ENCODE data around the gene UBTD2. TPM values are rescaled to one million over a fixed set of nuclear protein-coding genes. Genes with fewer than 3 reads are reported as not detected.
A peak's percentile ranks its signal among the peaks of the same experiment; 100 is the strongest.

UBTD2 gene
- total RNA-seq, 2 experiments from 2014 or later, result 7.9 to 8.3 TPM

DNA sequence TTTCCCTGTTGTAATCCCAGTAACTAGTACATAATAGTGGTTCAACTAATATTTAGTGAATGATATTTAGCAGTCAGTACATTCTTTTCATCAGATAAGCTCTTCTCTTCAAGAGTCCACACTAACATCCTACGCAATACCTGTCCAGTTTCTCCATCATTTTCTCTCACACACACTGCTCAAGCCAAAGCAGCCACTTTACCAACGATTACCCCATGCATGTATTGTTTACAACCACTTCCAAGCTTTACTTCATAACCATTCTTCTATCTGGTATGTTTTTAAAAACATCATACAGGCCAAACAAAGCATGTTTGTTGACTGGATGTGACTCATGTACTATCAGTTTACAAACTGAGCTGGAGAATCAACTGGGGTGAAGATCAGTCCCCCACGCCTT, 7.3 kb downstream of the UBTD2 start:
- H3K4me1 Mint-ChIP-seq (ENCODE audit: low read depth), result peaks cover 52% of the 10 kb centered on the region
- intact Hi-C loops (cut with micrococcal nuclease), result no loop called here
- H3K36me3 Mint-ChIP-seq (ENCODE audit: low read depth), result peaks cover 39% of the 10 kb centered on the region
- no peak overlapping the region for H3K4me3 Mint-ChIP-seq
- H3K9me3 Mint-ChIP-seq, result peaks cover 2% of the 10 kb centered on the region
- H3K27me3 Mint-ChIP-seq, result no peaks in the 10 kb centered on the region
- DNase-seq, result no peak
- no peak overlapping the region for H3K27ac Mint-ChIP-seq
- POLR2A ChIA-PET, result no interaction called here
- no peak for ATAC-seq
- CTCF ChIA-PET, result interaction anchor here (0.9 to 1.4 kb wide), 2 partner anchors 89 to 170 kb away, joined by 3 read pairs; no protein-coding TSS in a partner anchor
- TF ChIP-seq, protein P1, sequence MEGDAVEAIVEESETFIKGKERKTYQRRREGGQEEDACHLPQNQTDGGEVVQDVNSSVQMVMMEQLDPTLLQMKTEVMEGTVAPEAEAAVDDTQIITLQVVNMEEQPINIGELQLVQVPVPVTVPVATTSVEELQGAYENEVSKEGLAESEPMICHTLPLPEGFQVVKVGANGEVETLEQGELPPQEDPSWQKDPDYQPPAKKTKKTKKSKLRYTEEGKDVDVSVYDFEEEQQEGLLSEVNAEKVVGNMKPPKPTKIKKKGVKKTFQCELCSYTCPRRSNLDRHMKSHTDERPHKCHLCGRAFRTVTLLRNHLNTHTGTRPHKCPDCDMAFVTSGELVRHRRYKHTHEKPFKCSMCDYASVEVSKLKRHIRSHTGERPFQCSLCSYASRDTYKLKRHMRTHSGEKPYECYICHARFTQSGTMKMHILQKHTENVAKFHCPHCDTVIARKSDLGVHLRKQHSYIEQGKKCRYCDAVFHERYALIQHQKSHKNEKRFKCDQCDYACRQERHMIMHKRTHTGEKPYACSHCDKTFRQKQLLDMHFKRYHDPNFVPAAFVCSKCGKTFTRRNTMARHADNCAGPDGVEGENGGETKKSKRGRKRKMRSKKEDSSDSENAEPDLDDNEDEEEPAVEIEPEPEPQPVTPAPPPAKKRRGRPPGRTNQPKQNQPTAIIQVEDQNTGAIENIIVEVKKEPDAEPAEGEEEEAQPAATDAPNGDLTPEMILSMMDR (IDR thresholded peaks at IDR 0.05), result no peak

DNA sequence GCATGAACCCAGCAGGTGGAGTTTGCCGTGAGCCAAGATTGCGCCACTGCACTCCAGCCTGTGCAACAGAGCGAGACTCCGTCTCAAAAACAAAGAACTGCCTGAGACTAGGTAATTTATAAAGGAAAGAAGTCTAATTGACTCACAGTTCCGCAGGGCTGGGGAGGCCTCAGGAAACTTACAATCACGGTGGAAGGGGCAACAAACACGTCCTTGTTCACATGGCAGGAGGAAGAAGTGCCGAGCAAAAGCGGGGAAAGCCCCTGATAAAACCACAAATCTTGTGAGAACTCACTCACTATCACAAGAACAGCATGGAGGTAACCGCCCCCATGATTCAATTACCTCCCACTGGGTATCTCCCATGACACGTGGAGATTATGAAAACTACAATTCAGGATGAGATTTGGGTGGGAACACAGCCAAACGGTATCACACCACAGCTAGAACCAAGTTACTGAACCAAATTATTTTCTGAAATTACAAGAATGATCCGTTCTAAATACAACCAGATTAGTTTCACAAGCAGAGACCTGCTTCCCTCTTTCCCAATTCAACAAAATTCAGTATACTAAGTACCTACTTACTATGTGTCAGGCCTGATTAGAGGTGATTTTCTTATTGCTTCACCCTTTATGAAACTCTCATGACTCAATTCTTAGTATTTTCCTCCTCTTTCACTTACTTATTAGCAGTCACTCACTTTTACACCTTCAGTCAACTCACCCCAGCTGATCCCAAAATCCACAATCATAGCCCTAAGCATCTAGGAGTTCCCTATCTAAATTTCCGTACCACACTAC, 8.4 kb downstream of the UBTD2 start:
- intact Hi-C loops (cut with micrococcal nuclease), result loop anchor here (2.0 kb wide), 1 partner anchor 50 kb away; no protein-coding TSS in a partner anchor
- DNase-seq (peak; percentile 84), ATAC-seq (peak; percentile 89)
- H3K4me1 Mint-ChIP-seq (ENCODE audit: low read depth), result peaks cover 51% of the 10 kb centered on the region
- H3K9me3 Mint-ChIP-seq, result peaks cover 2% of the 10 kb centered on the region
- POLR2A ChIA-PET, result interaction anchor here (1.0 kb wide), 1 partner anchor 100 kb away, joined by 3 read pairs; no protein-coding TSS in a partner anchor
- H3K36me3 Mint-ChIP-seq (ENCODE audit: low read depth), result peaks cover 41% of the 10 kb centered on the region
- H3K27ac Mint-ChIP-seq, result peak overlapping the region; percentile 59
- CTCF ChIA-PET, result interaction anchor here (0.9 to 1.2 kb wide), 2 partner anchors 8 to 88 kb away, joined by 3 to 4 read pairs; no protein-coding TSS in a partner anchor
- TF ChIP-seq, protein P1 (IDR thresholded peaks at IDR 0.05), result no peak
- no peaks in the 10 kb centered on the region for H3K27me3 Mint-ChIP-seq
- peak overlapping the region; percentile 9 for H3K4me3 Mint-ChIP-seq

DNA sequence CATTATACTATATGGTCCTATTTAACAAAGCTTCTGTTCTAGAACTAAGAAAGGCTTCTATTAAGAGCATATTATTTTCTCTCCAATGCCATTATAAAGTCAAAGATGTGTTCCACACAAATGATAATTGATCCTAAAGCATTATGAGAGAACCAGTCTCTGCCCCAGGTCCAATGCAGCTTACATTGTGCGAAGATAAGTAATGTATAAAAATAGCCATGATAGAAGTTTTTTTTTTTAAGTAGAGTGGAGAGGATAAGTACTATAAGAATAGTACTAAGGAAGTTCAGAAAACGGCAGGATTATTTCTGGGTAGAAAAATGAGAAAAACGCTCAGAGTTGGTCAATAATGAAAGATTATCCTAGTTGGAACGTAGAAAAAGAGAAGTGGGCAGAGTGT, 15.6 kb downstream of the UBTD2 start:
- TF ChIP-seq, protein P1 (IDR thresholded peaks at IDR 0.05), result no peak
- ChIA-PET CTCF (interaction anchor here (0.9 to 1.8 kb wide), 3 partner anchors 15 to 162 kb away, joined by 3 to 4 read pairs (median 3); no protein-coding TSS in a partner anchor), POLR2A (no interaction called here)
- peaks cover 14% of the 10 kb centered on the region for H3K36me3 Mint-ChIP-seq (ENCODE audit: low read depth)
- H3K27me3 Mint-ChIP-seq, result no peaks in the 10 kb centered on the region
- peaks cover 20% of the 10 kb centered on the region for H3K4me1 Mint-ChIP-seq (ENCODE audit: low read depth)
- H3K9me3 Mint-ChIP-seq, result no peaks in the 10 kb centered on the region
- intact Hi-C loops (cut with micrococcal nuclease), result no loop called here
- H3K27ac Mint-ChIP-seq, result no peak overlapping the region
- H3K4me3 Mint-ChIP-seq, result no peak overlapping the region
- DNase-seq (no peak), ATAC-seq (no peak)

GRCh38 chr5:172266676-172267092, 16.9 kb downstream of the UBTD2 start:
- CTCF ChIA-PET, result interaction anchor here (1.2 to 1.8 kb wide), 3 partner anchors 16 to 161 kb away, joined by 3 to 5 read pairs (median 4); no protein-coding TSS in a partner anchor
- POLR2A ChIA-PET, result no interaction called here
- ATAC-seq, result no peak
- Mint-ChIP-seq H3K27ac (no peak overlapping the region), H3K4me3 (no peak overlapping the region), H3K36me3 (ENCODE audit: low read depth) (peaks cover 5% of the 10 kb centered on the region), H3K27me3 (no peaks in the 10 kb centered on the region), H3K4me1 (ENCODE audit: low read depth) (peaks cover 12% of the 10 kb centered on the region), H3K9me3 (no peaks in the 10 kb centered on the region)
- intact Hi-C loops (cut with micrococcal nuclease), result no loop called here
- TF ChIP-seq, protein P1 (IDR thresholded peaks at IDR 0.05), result no peak
- DNase-seq, result no peak
